Ovary (tissue), 9 donors: ENCODE data around the gene ARHGAP1. TPM values are rescaled to one million over a fixed set of nuclear protein-coding genes. Genes with fewer than 3 reads are reported as not detected.

Experiments used
- DNase-seq, 5 donors: peaks; one replicate each; pipeline ENCODE4 v3.0.0-alpha.2; 2019 to 2020
- H3K27ac ChIP-seq, 2 donors: fragments of 200-600 bp; one replicate each; pipeline versions ENCODE4 v1.5.1 to v1.8.0; 2019 to 2022
- H3K27me3 ChIP-seq: fragments of 200-600 bp; one replicate; pipeline ENCODE4 v1.8.0; 2022
- H3K36me3 ChIP-seq: fragments of 200-600 bp; sonication (generic); one replicate; pipeline ENCODE4 v1.5.1; 2019
- H3K4me1 ChIP-seq: one replicate; pipeline ENCODE4 v1.8.1; 2013; ENCODE audit warnings: mild to moderate bottlenecking, moderate library complexity; ENCODE audit not compliant: insufficient read depth
- H3K4me3 ChIP-seq: fragments of 200-600 bp; sonication (generic); one replicate; pipeline ENCODE4 v1.5.1; 2017
- H3K9me3 ChIP-seq, 2 donors: fragments of 200-600 bp in 1 of 2; sonication (generic) in 1 of 2; one replicate each; pipeline versions ENCODE4 v1.5.1 to v1.8.1; 2013 to 2019; ENCODE audit warnings: mild to moderate bottlenecking in 1 of 2, moderate library complexity in 1 of 2
- EP300 ChIP-seq: sonication (generic); formaldehyde crosslinking; IDR thresholded peaks from one replicate; pipeline ENCODE4 v1.6.1; 2017; ENCODE audit warnings: antibody characterized with exemption
- POLR2A ChIP-seq: fragments of 450-650 bp; IDR thresholded peaks from one replicate; pipeline ENCODE4 v1.6.1; 2017; ENCODE audit warnings: antibody characterized with exemption, mild to moderate bottlenecking, moderate library complexity
- WGBS, 3 donors: extraction: QIAGEN DNeasy Blood & Tissue Kit in 1 of 3; methylation state at CpG; one replicate each; pipeline versions ENCODE4 v1.1.5 to v1.1.7; 2013 to 2017; 5-methylcytosine and 5-hydroxymethylcytosine counted together
- intact Hi-C, 4 donors: fragments of 100-400 bp; cut with DNase I; formaldehyde crosslinking; loops; one replicate each; pipeline versions ENCODE4 v1.11.0 to v1.15.1; 2022 to 2023
- polyA plus RNA-seq, 2 donors: library from polyadenylated mRNA; stranded (reverse); fragments of 200-250 nt in 1 of 2; fragments of 350-450 nt in 1 of 2; fragmentation: Illumina TruSeq in 1 of 2; extraction: RNeasy Lipid Tissue Mini Kit (QIAGEN cat#74804) in 1 of 2; gene quantifications; one replicate each; pipeline ENCODE4 v1.2.3, GENCODE V29; 2013 to 2014
- total RNA-seq, 7 donors: library from RNA; depleted of rRNA in 2 of 7; stranded (reverse); fragments of >200 nt in 2 of 7; fragmentation: NEBNext Ultra II Directional in 3 of 7; extraction: Animal tissue kit (Norgen Biotek cat#: 25700) in 3 of 7; gene quantifications; one replicate each; pipeline versions ENCODE4 v1.1.0 to v1.2.4, GENCODE V29; 2016 to 2023
- TF ChIP-seq, protein P1 (sequence below), 3 donors: fragments of 450-650 bp in 2 of 3; fragments of 200-600 bp in 1 of 3; IDR thresholded peaks; one replicate each; pipeline versions ENCODE4 v1.5.1 to v1.8.0; 2016 to 2022; ENCODE audit warnings: antibody characterized with exemption in 3 of 3, mild to moderate bottlenecking in 1 of 3
- donor health status: DM: no; HTN: no; CAD: no; lungs with moderate emphysema.
- donor health status: DM: no; HTN: no; CAD: no.
- donor health status: Bipolar disorder and iron deficiency.
- donor health status: DM: yes; HTN: yes; CAD: no.
- donor health status: DM: no; HTN: no; CAD: no.
- donor health status: DM: yes; HTN: yes; CAD: no.

The ARHGAP1 gene
- total and polyA plus RNA-seq, 9 donors: 24.1 to 95.9 (median 73.3) TPM

DNA sequence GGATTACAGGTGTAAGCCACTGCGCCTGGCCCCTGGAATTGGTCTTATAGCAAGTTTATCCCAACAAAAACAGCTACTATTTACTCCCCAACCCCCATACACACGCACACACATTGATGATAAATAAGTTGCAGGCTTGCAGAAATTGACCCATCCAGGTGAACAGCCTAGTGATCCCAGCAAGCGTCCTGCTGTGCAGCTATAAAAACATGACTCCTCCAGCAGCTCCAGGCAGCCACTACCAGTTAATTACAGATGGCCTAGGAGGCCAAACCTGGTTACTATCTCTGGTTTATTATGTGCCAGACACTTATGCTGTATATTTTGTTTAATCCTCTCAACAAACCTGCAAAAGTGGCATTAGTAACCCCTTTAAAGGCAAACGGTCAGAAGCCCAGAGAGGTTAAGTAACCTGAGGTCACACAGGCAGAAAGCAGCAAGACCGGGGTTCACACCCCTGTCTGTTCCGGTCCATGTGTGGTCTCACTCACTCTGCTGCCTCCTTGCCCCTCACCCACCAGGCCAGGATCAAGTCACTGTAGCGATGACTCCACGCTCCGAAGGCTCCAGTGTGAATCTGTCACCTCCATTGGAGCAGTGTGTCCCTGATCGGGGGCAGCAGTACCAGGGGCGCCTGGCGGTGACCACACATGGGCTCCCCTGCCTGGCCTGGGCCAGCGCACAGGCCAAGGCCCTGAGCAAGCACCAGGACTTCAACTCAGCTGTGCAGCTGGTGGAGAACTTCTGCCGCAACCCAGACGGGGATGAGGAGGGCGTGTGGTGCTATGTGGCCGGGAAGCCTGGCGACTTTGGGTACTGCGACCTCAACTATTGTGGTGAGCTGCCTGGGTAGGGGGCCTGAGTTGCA lies 25.2 kb upstream of the ARHGAP1 start:
- no peaks in the 10 kb centered on the region for H3K9me3 ChIP-seq
- H3K4me3 ChIP-seq: no peak overlapping the region
- TF ChIP-seq EP300 (no peak), POLR2A (no peak)
- TF ChIP-seq, protein P1, sequence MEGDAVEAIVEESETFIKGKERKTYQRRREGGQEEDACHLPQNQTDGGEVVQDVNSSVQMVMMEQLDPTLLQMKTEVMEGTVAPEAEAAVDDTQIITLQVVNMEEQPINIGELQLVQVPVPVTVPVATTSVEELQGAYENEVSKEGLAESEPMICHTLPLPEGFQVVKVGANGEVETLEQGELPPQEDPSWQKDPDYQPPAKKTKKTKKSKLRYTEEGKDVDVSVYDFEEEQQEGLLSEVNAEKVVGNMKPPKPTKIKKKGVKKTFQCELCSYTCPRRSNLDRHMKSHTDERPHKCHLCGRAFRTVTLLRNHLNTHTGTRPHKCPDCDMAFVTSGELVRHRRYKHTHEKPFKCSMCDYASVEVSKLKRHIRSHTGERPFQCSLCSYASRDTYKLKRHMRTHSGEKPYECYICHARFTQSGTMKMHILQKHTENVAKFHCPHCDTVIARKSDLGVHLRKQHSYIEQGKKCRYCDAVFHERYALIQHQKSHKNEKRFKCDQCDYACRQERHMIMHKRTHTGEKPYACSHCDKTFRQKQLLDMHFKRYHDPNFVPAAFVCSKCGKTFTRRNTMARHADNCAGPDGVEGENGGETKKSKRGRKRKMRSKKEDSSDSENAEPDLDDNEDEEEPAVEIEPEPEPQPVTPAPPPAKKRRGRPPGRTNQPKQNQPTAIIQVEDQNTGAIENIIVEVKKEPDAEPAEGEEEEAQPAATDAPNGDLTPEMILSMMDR (IDR thresholded peaks at IDR 0.05): no peak
- DNase-seq: no peak
- intact Hi-C loops: no loop called here
- no peaks in the 10 kb centered on the region for H3K4me1 ChIP-seq
- no peaks in the 10 kb centered on the region for H3K27me3 ChIP-seq
- 86 to 89% (median 88%) methylated on average over 19 of the region's 19 CpGs for WGBS, 3 donors
- no peak overlapping the region for H3K27ac ChIP-seq
- no peaks in the 10 kb centered on the region for H3K36me3 ChIP-seq

DNA sequence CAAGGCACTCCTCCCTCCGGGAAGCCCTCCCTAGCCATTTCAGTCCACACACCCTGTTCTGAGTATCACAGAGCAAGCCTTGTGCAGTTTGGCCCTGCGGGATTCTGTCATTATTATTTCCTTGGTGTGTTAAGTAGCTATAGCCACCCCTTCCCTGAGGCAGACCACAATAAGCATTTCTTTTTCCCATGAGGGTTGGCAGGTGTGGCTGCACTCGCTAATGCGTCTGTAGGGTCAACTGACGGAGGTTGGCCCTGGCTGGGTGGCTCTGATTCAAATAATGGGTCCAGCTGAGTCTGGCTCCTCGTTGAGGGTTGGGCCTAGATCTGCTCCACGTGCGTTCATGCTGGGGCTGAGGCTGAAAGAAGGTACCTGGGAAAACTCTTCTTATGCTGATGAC lies 23.7 kb upstream of the ARHGAP1 start:
- H3K27ac ChIP-seq: no peak overlapping the region
- WGBS, 3 donors: 61 to 66% (median 63%) methylated on average over 8 of the region's 8 CpGs
- H3K4me1 ChIP-seq: no peaks in the 10 kb centered on the region
- TF ChIP-seq, protein P1 (IDR thresholded peaks at IDR 0.05): no peak
- TF ChIP-seq POLR2A (no peak), EP300 (no peak)
- no peak overlapping the region for H3K4me3 ChIP-seq
- no peaks in the 10 kb centered on the region for H3K9me3 ChIP-seq
- DNase-seq: no peak
- intact Hi-C loops: no loop called here
- H3K27me3 ChIP-seq: no peaks in the 10 kb centered on the region
- no peaks in the 10 kb centered on the region for H3K36me3 ChIP-seq

DNA sequence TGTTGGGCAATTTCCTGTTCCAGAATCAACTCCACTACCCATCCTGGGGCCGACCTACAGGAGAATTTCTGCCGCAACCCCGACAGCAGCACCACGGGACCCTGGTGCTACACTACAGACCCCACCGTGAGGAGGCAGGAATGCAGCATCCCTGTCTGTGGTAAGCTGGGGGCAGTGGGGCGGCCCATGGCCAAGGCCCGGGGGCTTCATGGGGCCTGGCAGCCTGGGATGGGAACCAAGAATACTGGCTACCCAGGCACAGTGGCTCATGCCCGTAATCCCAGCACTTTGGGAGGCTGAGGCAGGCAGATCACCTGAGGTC lies 22.9 kb upstream of the ARHGAP1 start:
- Histone ChIP-seq H3K27ac (no peak overlapping the region), H3K9me3 (no peaks in the 10 kb centered on the region), H3K36me3 (no peaks in the 10 kb centered on the region), H3K4me3 (no peak overlapping the region), H3K27me3 (no peaks in the 10 kb centered on the region), H3K4me1 (no peaks in the 10 kb centered on the region)
- intact Hi-C loops: no loop called here
- DNase-seq: no peak
- TF ChIP-seq EP300 (no peak), POLR2A (no peak)
- TF ChIP-seq, protein P1 (IDR thresholded peaks at IDR 0.05): no peak
- 81 to 89% (median 83%) methylated on average over 8 of the region's 8 CpGs for WGBS, 3 donors

DNA sequence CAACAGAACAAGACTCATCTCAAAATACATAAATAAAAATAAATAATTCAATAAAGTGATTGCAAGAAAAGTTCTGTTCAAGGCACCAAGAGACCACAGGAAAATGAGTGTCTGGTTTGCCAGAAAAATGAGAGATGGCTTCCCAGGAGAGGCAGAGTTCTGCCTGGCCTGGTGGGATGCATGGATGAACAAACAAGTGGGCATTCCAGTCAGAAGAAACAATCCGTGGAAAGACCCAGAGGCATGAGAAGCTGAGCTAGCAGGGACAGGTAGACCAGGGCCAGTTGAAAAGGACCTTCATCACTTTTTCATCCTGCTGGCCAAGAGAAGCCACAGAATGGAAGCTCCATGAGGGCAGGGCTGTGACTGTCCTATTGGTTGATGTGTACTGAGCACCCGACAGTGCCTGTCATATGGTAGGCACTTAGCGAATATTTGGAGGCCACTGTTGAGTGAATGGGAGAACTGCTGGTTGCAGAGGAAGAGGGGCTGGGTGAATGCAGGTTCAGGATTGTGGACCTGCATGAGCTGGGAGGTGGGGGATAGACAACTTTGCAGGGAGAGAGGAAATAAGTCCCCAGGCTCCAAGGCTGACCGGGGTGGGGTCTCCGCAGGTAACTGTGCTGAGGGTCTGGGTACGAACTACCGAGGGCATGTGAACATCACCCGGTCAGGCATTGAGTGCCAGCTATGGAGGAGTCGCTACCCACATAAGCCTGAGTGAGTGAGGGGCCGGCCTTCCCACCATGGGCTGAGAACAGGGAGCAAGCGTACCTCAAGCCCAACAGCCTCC lies 22.3 kb upstream of the ARHGAP1 start:
- no peaks in the 10 kb centered on the region for H3K9me3 ChIP-seq
- H3K4me3 ChIP-seq: no peak overlapping the region
- H3K4me1 ChIP-seq: no peaks in the 10 kb centered on the region
- WGBS, 3 donors: 93 to 94% (median 93%) methylated on average over 11 of the region's 11 CpGs
- no peak for DNase-seq
- H3K27me3 ChIP-seq: no peaks in the 10 kb centered on the region
- no peak overlapping the region for H3K27ac ChIP-seq
- TF ChIP-seq EP300 (no peak), POLR2A (no peak)
- TF ChIP-seq, protein P1 (IDR thresholded peaks at IDR 0.05): no peak
- intact Hi-C loops: no loop called here
- no peaks in the 10 kb centered on the region for H3K36me3 ChIP-seq
